Esophagus squamous epithelium (tissue), 4 donors: ENCODE results near the gene UBE2I.
"Not testable (repeated sequence)": the region's sequence is repeated elsewhere in the genome, so short reads cannot be mapped to it uniquely, and the experiment has no call there.

Experiments used
- POLR2A ChIP-seq, 4 donors: fragments of 450-650 bp; IDR thresholded peaks; one replicate each; pipeline ENCODE4 v1.6.1; 2017; ENCODE audit warnings: antibody characterized with exemption in 4 of 4, mild to moderate bottlenecking in 4 of 4, moderate library complexity in 3 of 4
- TF ChIP-seq, protein P1 (sequence below), 6 experiments: fragments of 450-650 bp in 4 of 6; fragments of 200-600 bp in 2 of 6; sonication (generic) in 2 of 6; IDR thresholded peaks; one replicate each; pipeline ENCODE4 v1.5.1; 2016 to 2019; ENCODE audit warnings: antibody characterized with exemption in 6 of 6, mild to moderate bottlenecking in 4 of 6, moderate library complexity in 4 of 6

DNA sequence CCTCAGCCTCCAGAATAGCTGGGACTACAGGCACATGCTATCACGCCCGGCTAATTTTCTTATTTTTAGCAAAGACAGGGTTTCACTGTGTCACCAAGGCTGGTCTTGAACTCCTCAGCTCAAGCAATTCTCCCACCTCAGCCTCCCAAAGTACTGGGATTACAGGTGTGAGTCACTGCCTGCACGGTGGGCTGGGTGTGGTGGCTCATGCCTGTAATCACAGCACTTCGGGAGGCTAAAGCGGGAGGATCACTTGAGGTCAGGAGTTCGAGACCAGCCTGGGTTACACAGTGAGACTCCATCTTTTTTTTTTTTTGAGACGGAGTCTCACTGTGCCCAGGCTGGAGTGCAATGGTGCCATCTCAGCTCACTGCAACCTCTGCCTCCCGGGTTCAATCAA is 16.6 kb upstream of the UBE2I start:
- TF ChIP-seq, protein P1, sequence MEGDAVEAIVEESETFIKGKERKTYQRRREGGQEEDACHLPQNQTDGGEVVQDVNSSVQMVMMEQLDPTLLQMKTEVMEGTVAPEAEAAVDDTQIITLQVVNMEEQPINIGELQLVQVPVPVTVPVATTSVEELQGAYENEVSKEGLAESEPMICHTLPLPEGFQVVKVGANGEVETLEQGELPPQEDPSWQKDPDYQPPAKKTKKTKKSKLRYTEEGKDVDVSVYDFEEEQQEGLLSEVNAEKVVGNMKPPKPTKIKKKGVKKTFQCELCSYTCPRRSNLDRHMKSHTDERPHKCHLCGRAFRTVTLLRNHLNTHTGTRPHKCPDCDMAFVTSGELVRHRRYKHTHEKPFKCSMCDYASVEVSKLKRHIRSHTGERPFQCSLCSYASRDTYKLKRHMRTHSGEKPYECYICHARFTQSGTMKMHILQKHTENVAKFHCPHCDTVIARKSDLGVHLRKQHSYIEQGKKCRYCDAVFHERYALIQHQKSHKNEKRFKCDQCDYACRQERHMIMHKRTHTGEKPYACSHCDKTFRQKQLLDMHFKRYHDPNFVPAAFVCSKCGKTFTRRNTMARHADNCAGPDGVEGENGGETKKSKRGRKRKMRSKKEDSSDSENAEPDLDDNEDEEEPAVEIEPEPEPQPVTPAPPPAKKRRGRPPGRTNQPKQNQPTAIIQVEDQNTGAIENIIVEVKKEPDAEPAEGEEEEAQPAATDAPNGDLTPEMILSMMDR (IDR thresholded peaks at IDR 0.05) = not testable (repeated sequence)
- not testable (repeated sequence) for TF ChIP-seq POLR2A (IDR thresholded peaks at IDR 0.05)
